H1 (cell line): Measurements from ENCODE around the gene DHX36. TPM values are rescaled to one million over a fixed set of nuclear protein-coding genes. Genes with fewer than 3 reads are reported as not detected.

Experiments
- BCL11A ChIP-seq, 2 experiments: IDR thresholded peaks; one replicate each; pipeline ENCODE4 v1.6.1; 2011; ENCODE audit warnings: low read depth in 2 of 2, low read length in 2 of 2, mild to moderate bottlenecking in 2 of 2
- CHD7 ChIP-seq: fragments of 300-600 bp; sonication (generic); IDR thresholded peaks from 2 replicates; pipeline ENCODE4 v1.7.1; 2012; ENCODE audit warnings: low read length, moderate library complexity, mild to moderate bottlenecking, inconsistent platforms; ENCODE audit not compliant: insufficient replicate concordance
- CTBP2 ChIP-seq: IDR thresholded peaks from 2 replicates; pipeline ENCODE4 v1.7.0; 2011; ENCODE audit warnings: borderline replicate concordance, mild to moderate bottlenecking, moderate library complexity, mixed read lengths, low read length; ENCODE audit not compliant: insufficient read depth, insufficient read length
- HDAC2 ChIP-seq, 2 experiments: fragments of 300-600 bp in 1 of 2; sonication (generic) in 1 of 2; IDR thresholded peaks; 2 replicates each; pipeline ENCODE4 v1.6.1; 2011 to 2012; ENCODE audit warnings: low read depth in 2 of 2, low read length in 2 of 2, mild to moderate bottlenecking in 2 of 2, moderate library complexity in 2 of 2, borderline replicate concordance in 1 of 2, inconsistent platforms in 1 of 2
- KDM1A ChIP-seq: fragments of 200-600, 300-600 bp; sonication (generic); IDR thresholded peaks from 2 replicates; pipeline ENCODE4 v1.7.1; 2016; ENCODE audit warnings: mild to moderate bottlenecking, low read length, borderline replicate concordance
- KDM5A ChIP-seq: fragments of 200-600 bp; IDR thresholded peaks from 2 replicates; pipeline ENCODE4 v1.7.1; 2012; ENCODE audit warnings: mild to moderate bottlenecking, low read length, inconsistent platforms, mixed read lengths
- POLR2AphosphoS5 ChIP-seq: IDR thresholded peaks from 2 replicates; pipeline ENCODE4 v1.6.1; 2011; ENCODE audit warnings: low read depth, low read length
- SAP30 ChIP-seq: fragments of 300-600 bp; sonication (generic); IDR thresholded peaks from 2 replicates; pipeline ENCODE4 v1.7.1; 2012; ENCODE audit warnings: low read length, moderate library complexity, mild to moderate bottlenecking, inconsistent platforms; ENCODE audit not compliant: insufficient read depth, insufficient replicate concordance
- SP1 ChIP-seq: IDR thresholded peaks from 2 replicates; pipeline ENCODE4 v1.6.1; 2011; ENCODE audit warnings: low read depth, low read length
- TBP ChIP-seq: IDR thresholded peaks from 2 replicates; pipeline ENCODE4 v1.6.1; 2011; ENCODE audit warnings: low read depth, low read length, improper control_type of control experiment
- polyA plus RNA-seq, 7 experiments: library from polyadenylated mRNA; depleted of rRNA in 3 of 7; stranded (reverse) in 5 of 7; unstranded in 2 of 7; fragments of >200 nt in 5 of 7; fragments of 200-250 nt in 2 of 7; gene quantifications; 1 replicate in 5 of 7; 2 replicates in 1 of 7; 4 replicates in 1 of 7; pipeline versions ENCODE4 v1.2.1 to v1.2.3, GENCODE V29; 2011 to 2013; ENCODE audit warnings: missing spikeins in 2 of 7, mixed read lengths in 2 of 7
- total RNA-seq: library from RNA; stranded (reverse); fragmentation: NEBNext Ultra II Directional; extraction: Animal tissue kit (Norgen Biotek cat#: 25700); gene quantifications from 2 replicates; pipeline ENCODE4 v1.2.1, GENCODE V29; 2021

DHX36 gene
- total and polyA plus RNA-seq, 2 of the 8 experiments (the other 6 are each of a cell fraction or from before 2014, with no cell fraction given): 44.9 to 131 TPM

- TF ChIP-seq CHD7 (no peak), HDAC2 (IDR thresholded peaks at IDR 0.05; ENCODE audit: borderline replicate concordance in 1 of 2, low read depth in 2 of 2, low read length in 2 of 2) (no peak), SP1 (no peak), BCL11A (IDR thresholded peaks at IDR 0.05; ENCODE audit: low read depth in 2 of 2, low read length in 2 of 2) (no peak), KDM1A (no peak), SAP30 (no peak), CTBP2 (no peak), KDM5A (no peak), TBP (no peak), POLR2AphosphoS5 (no peak)
These were observed 39.1 kb downstream of the DHX36 start (continued) for GRCh38 chr3:154285221-154285620.
